Stimulated activated CD8-positive, alpha-beta memory T cell treated with anti-CD3 and anti-CD28 coated beads, Interleukin-12 subunit alpha, Interleukin-12 subunit beta, amount 100 ng/mL, for 24 hours (primary cell): ENCODE measurements around the gene ZCCHC10.
"Not testable (repeated sequence)": the region's sequence is repeated elsewhere in the genome, so short reads cannot be mapped to it uniquely, and the experiment has no call there.

Experiments
- DNase-seq: peaks from one replicate; pipeline ENCODE4 v3.0.0-alpha.2; 2020; ENCODE audit errors: extremely low read depth

The ZCCHC10 gene

DNA sequence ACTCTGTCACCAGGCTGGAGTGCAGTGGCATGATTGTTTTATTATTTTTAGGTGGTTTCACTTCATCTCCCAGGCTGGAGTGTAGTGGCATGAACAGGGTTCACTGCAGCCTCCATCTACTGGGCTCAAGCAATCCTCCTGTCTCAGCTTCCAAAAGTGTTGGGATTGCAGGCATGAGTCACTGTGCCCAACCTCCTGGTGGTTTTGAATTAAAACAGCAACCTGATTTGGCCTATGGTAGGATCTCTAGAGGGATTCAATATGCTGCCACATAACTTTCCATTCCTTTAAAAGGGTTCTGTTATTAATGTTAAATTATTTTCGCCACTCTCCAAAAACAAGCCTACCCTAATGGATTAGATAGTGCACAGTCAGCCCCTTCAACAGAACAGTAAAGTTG, 15.6 kb upstream of the ZCCHC10 start:
- no peak for DNase-seq

DNA sequence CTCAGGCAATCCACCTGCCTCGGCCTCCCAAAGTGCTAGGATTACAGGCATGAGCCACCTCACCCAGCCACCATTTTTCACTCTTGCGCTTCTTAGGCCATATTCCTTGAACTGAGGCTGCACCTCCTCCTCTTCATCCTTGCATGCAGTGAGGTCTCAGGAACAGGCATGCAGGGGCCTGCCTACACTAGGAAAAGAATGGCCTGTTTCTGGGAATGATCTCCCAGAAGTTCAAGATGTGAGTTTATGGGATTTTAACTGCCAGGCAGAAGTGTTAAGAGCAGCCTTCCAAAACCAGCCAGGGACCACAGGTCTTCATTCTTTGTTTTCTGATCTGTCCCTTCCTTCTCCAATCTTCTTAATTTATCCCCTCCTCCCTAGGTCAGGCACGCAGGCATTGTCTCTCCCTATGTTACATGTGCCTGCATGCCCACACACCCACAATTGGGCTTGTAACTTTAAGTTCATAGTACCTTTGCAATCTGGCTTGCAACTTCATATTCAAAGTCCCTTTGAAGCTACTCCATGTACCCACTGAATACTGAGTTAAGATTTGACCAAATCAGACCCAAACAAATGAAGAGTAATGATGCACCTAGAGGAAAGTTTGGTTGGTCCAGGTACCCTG, 14.9 kb upstream of the ZCCHC10 start:
- no peak for DNase-seq

DNA sequence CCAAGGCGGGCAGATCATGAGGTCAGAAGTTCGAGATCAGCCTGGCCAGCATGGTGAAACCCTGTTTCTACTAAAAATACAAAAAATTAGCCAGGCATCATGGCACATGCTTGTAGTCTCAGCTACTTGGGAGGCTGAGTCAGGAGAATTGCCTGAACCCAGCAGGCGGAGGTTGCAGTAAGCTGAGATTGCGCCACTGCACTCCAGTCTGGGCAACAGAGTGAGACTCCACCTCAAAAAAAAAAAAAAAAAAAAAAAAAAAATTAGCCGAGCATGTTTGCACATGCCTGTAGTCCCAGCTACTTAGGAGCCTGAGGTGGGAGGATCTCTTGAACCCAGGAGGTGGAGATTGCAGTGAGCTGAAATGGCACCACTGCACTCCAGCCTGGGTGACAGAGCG, 10.3 kb upstream of the ZCCHC10 start:
- not testable (repeated sequence) for DNase-seq

DNA sequence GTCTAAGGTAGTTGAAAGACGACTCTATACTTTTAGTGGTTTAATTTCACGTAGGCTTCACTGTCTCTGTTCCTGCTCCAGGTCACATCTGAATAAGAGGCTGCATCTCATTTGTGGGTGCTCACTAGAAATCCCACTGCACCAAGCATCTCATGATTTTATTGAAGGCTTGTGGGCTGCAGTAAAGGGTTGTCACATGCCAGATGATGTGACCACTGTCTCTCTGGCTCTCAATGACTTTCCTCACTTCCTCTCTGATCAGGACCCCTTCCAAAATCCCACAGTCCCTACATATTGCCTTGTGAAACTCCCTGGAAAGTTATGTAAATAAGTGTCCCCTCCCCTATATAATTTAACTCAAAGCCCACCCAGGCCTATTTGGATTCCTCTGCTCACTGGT, 8.9 kb upstream of the ZCCHC10 start:
- DNase-seq = no peak

DNA sequence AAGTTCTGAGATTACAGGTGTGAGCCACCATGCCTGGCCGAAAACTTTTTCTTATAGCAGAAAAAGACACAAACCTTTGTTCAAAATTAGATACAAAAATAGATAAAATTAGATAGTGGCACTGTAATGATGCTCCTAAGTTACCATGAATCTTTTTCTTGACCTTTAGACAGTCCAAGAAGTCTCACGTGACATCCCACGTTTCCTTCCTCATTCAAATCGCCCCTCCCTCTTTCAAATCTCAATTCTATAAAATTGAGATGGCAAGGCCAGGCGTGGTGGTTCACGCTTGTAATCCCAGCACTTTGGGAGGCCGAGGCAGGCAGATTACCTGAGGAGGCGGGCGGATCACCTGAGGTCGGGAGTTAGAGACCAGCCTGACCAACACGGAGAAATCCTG, 7.7 kb upstream of the ZCCHC10 start:
- no peak for DNase-seq

DNA sequence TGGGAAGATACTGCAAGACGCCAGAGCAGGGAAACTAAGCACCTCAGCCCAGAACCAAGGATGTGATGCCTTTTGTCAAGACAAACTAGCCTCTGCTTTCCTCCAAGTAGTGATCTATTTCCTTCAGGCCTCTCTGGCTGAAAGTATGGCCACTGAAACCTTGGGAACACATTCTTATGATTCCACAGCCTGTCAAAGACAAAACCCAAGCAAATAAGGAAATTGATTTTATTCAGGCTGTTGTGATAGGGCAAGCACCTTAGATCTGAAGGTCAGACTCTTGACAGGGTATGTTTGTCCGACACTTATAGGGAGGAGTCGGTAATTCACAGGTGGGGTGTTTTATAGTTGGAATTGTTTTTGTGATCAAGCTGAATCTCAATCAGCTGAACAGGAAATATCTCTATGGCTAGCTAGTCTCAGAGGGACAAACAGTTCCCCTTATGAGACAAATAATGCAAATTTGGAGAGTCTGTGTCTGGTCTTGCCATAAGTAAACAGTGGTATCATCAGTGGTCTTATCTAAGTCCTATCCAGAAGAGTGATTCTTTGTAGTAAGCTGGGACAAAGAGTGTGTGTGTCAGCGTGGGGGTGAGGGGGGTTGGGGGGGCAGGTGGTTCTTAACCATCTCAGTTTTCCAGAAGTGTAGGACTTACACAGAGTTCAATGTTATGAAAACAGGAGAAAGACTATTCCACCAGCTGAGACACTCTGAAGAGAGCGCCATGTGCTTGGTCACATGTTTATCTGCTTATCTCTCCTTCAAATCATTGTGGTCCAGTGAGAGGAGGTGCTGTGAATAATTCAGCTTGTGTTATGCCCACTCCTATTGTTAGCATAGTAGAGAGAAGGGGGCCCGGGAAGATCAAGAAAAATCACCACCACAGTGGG, 6.7 kb upstream of the ZCCHC10 start:
- DNase-seq = no peak

DNA sequence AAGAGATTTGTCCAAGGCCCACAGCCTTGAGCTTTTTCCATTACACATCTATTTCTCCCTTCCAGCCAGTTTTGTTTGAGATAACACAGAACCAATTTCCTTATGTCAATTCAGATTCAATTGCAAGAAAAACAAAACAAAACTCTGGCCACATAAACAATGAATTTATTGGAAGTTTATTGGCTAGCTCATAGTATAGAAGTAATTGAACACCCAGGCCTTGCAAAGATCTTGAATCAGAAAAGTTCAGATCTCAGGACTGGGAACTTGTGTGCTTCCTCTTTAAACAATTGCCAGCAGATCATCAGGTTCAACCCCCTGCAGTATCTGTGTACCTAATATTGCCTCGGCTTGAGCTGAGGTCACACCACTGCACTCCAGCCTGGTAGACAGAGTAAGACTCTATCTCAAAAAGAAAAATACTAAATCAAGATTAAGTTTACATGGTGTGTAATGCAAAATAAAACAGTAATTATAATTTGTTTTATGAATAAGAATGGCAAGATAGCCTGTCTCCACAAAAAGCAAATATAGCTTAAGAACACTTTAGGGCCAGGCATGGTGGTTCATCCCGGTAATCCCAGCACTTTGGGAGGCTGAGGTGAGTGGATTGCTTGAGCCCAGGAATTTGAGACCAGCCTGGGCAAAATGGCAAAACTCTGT, 4.1 kb upstream of the ZCCHC10 start:
- no peak for DNase-seq

DNA sequence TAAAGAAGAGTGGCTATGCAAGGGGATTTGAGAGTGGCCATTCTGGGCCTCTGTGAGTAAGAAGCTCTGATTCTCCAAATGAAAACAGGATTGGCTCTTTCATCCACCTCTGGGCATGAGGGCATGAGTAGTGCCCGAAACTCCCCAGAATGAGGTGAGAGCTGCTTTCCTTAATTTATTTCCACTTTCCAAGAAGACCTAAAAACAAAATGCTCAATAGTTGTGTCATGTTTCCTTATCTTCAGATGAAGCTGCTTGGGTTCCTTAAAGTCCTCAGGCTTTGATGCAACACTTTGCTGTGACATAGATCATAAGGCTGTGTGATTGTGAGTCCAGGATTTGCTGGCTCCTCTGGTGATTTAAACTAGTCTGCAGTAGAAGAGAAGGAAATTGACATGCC, 3.1 kb upstream of the ZCCHC10 start:
- DNase-seq = no peak

DNA sequence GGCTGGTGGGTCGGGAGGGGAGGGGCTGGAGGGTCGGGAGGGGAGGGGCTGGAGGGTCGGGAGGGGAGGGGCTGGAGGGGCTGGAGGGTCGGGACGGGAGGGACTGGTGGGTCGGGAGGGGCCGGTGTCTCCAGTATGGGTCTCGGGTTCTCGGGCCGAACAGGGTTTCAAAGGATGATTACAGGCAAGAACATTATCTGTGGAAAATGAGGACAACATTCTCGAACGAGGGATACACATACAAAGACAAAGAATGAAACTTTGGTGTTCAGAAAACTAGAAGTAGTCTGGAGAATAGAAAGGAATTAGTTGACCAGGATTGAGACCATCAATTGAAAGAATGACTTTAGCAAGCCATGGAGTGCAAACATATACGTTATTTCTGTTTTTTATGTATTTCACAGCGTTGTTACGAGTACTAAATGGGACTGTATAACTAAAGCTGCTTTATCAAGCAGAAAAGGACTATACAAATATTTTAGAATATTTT, 360 bp upstream of the ZCCHC10 start:
- no peak for DNase-seq

DNA sequence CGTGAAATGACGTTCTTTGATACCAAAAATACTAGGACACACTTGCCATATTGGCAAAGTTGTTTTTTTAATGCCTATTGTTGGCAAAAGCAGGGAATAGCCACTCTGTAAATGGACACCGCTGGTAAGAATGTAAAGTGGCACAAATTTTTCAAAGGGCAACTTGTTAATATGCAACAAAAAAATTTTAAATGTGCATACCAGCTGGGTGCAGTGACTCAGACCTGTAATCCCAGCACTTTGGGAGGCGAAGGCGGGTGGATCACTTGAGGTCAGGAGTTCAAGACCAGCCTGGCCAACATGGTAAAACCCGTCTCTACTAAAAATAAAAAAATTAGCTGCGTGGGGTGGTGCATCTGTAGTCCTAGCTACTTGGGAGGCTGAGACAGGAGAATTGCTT, 6.9 kb downstream of the ZCCHC10 start:
- not testable (repeated sequence) for DNase-seq

DNA sequence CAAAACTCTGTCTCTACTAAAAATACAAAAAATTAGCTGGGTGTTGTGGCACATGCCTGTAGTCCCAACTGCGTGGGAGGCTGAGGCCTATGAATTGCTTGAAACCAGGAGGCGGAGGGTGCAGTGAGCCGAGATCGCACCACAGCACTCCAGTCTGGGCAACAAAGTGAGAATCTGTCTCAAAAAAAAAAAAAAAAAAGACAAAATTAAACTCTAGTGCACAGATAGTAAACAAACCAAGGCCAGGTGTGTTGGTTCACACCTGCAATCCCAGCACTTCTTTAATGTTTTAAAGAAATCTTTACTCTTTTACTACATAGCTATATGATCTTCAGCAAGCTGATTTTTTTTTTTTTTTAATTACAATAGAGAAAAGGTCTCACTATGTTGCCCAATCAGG, 8.4 kb downstream of the ZCCHC10 start:
- no peak for DNase-seq

DNA sequence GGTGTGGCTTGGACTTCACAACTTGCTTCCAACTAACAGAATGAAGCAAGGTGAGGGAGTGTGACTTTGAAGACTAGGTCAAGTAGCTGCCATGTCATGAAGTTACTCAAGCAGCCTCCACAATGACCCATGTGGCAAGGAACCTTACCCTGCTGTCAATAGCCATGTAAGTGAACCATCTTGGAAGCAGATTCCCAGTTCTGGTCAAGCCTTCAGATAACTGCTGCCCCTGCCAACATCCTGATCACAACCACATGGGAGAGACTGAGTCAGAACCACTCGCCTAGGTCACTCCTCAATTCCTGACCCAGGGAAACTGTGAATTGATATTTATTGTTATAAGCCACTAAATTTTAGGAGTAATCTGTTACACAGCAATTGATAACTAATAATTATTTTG, 10.9 kb downstream of the ZCCHC10 start:
- DNase-seq = no peak

DNA sequence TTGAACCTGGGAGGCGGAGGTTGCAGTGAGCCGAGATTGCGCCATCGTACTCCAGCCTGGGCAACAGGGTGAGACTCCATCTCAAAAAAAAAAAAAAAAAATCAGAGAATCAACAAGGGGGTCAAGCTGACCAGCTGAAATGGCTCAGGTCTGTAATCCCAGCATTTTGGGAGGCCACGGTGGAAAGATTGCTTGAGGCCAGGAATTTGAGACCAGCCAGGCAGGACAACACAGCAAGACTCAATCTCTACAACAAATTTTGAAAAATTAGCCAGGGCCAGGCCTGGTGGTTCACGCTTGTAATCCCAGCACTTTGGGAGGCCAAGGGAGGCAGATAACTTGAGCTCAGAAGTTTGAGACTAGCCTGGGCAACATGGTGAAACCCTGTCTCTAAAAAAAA, 17.9 kb downstream of the ZCCHC10 start:
- DNase-seq = not testable (repeated sequence)

DNA sequence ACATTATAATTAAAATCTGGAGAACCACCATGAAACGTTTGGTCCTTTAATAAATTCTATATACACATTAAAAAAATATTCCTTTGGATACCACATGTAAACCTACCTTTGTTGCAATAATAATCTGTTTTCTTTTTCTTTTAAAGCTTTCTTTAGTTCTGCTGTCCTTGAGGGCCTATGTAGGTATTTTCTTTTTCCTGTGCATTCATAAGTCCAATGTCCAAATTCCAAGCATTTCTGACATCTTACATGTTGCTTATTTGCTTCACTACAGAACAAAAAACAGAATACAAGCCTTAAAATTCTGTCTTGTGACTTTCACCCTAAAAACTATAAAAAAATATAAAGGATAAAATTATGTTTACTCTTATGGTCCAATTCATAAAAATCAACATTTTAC, 19.7 kb downstream of the ZCCHC10 start:
- no peak for DNase-seq

DNA sequence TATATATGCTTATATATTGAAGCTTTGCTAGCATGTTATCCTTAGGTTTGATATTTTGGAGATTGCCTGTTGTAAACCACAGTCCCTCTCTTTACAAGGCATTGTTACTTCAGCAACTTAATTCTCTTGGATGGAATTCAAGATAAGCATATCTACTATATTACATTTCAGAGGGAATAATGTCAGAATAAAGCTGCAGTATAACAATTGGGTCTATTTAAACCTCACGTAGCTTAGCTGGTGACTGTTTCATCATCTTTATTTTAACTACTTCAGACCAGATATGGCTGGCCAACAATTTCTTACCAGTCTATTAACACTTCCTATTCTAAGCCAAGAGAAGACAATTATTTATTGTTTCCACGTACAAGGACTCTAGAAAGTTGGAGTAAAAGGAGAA, 27.1 kb downstream of the ZCCHC10 start:
- DNase-seq = no peak

DNA sequence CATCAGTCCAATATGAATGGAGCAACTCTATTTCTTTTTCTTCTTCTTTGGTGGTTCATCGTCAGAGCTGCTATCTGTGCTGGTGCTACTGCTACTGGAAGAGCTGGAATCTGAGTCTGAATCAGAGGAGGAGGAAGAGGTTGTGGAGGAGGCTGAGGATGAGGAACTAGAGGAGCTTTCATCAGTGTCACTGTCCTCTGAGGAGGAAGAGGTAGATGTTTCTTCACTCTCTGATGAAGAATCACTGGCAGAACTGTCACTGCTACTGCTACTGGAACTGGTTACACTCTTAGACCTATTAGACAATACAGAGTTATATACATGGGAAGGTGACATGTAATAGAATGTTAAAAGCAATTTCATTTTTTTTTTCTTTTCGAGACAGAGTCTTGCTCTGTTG, 27.8 kb downstream of the ZCCHC10 start:
- DNase-seq = no peak

DNA sequence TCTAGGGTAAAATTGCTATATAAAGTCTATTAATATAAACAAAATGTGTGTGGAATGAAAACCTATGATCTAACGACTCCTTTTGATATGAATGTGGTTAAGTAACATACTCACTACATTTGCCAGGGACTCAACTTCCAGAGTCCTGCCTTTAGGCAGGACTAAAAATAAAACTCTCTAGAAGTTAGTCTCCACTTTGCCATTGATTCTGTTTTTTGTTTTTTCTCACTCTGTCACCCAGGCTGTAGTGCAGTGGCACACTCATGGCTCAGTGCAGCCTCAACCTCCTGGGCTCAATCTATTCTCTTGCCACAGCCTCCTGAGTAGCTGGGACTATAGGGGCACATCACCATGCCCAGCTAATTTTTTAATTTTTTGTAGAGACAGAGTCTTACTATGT, 30.0 kb downstream of the ZCCHC10 start:
- no peak for DNase-seq

DNA sequence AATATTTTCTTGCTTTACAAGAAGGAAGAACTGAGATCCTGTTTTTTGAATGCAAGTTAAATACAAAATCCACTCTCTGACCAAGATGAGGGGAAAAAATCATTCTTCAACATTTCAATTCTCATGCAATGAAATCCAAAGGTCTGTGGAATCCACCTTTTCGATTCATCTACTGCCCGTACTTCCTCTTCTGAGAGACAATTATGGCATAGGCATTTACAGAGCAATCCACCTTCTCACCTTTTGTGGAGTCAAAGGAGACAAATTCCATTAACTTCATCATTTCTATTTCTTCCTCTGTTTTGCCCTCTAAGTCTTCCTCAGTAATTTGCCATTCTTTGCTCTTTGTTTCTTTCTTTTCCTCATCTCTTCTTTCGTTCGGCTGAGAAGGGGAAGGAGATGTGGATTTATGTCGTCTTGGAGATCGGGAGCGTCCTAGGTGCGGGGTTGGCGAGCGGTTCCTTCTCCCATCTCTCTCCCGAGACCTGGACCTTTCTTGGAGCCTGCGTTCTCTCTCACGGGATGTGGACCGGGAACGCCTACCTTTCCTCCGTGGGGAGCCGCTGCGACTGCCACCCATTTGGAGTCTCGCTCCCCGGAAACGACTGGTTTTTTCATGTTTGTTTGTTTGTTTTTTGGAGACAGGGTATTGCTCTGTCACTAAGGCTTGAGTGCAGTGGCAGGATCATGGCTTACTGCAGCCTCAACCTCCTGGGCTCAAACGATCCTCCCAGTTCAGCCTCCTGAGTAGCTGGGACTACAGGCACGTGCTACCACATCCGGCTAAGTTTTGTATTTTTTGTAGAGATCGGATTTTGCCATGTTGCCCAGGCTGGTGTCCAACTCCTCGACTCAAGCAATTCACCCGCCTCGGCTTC, 38.6 kb downstream of the ZCCHC10 start:
- DNase-seq = no peak

DNA sequence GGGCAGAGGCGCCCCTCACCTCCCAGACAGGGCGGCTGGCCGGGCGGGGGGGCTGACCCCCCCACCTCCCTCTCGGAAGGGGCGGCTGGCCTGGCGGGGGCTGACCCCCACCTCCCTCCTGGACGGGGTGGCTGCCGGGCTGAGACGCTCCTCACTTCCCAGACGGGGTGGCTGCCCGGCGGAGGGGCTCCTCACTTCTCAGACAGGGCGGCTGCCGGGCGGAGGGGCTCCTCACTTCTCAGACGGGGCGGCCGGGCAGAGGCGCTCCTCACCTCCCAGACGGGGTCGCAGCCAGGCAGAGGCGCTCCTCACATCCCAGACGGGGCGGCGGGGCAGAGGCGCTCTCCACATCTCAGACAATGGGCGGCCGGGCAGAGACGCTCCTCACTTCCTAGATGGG, 43.4 kb downstream of the ZCCHC10 start:
- not testable (repeated sequence) for DNase-seq

DNA sequence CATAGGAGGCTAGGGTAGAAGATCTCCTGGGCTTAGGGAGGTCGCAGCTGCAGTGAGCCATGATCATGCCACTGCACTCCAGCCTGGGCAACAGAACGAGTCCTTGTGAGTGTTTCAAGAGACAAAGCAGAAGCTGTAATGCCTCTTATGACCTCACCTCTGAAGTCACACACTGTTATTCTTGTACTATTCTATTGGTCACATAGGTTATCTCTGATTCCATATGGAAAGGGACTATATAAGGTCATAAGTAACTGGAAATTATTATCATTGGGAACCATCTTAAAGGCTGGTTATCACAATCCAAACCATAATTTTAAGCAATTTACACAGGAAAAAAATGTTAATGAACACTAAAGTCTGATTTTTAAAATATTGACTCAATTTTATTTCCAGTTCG, 45.1 kb downstream of the ZCCHC10 start:
- no peak for DNase-seq

DNA sequence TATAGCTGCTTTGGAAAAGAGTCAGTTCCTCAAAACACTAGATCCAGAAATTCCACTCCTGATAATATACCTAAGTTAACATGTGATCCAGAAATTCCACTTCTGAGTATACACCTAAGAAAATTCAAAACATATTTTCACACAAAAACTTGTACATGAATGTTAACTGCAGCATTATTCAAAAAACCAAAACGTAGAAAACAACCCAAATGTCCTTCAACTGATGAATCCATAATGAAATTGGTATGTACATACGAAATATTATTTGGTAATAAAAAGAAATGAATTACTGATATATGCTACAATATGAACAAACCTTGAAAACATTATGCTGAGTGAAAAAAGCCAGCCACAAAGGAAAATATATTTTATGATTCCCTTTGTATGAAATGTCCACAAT, 46.4 kb downstream of the ZCCHC10 start:
- no peak for DNase-seq
